GM12878 (cell line): Measurements from ENCODE around the gene NPAS3.

Experiments used
- CTCF ChIP-seq, 3 experiments: IDR thresholded peaks in 2 of 3; conservative IDR thresholded peaks in 1 of 3; 2 replicates each; pipeline ENCODE4 v1.5.1; 2011; ENCODE audit warnings: low read depth in 3 of 3, low read length in 3 of 3, mild to moderate bottlenecking in 3 of 3, control low read depth in 2 of 3, moderate library complexity in 2 of 3, inconsistent platforms in 1 of 3, mixed read lengths in 1 of 3; ENCODE audit not compliant: control insufficient read depth in 2 of 3, insufficient read depth in 1 of 3; ENCODE audit errors: extremely low read depth in 1 of 3
- MEF2B ChIP-seq: fragments of 450-650 bp; IDR thresholded peaks from 2 replicates; pipeline ENCODE4 v1.6.1; 2018; ENCODE audit warnings: mild to moderate bottlenecking, moderate library complexity; ENCODE audit not compliant: partially characterized antibody, poor library complexity, severe bottlenecking
- RAD21 ChIP-seq: IDR thresholded peaks from 2 replicates; pipeline ENCODE4 v1.6.1; 2011; ENCODE audit warnings: mild to moderate bottlenecking, low read depth, low read length, moderate library complexity; ENCODE audit not compliant: insufficient read depth

GRCh38 chr14:33851366-33851765 lies 912.7 kb downstream of the NPAS3 start:
- TF ChIP-seq CTCF (IDR thresholded peaks at IDR 0.05 in 2 of 3, conservative IDR thresholded peaks at IDR 0.05 in 1 of 3; ENCODE audit: control insufficient read depth in 2 of 3, extremely low read depth in 1 of 3, insufficient read depth in 1 of 3, low read depth in 3 of 3, low read length in 3 of 3), result no peak
- TF ChIP-seq MEF2B, result no peak
- TF ChIP-seq RAD21, result no peak
